ENCODE data around the gene FAM234B. TPM values are rescaled to one million over a fixed set of nuclear protein-coding genes. Genes with fewer than 3 reads are reported as not detected.
A peak's percentile ranks its signal among the peaks of the same experiment; 100 is the strongest.

Gene FAM234B
- total RNA-seq, 1 donor: 3.3 TPM

DNA sequence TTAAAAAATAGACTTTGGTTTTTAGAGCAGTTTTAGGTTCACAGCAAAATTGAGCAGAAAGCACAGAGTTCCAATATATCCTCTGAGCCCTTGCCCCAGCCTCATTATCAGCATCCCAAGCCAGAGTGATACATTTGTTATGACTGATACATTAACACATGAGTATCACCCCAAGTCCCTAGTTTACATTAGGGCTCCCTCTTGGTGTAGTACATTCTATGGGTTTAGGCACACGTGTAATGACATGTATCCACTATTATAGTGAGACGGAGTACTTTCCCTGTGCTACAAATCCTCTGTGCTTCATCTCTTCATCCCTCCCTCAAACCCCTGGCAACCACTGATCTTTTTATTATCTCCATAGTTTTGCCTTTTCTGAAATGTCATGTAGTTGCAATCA is 81.8 kb downstream of the FAM234B start:
- Histone ChIP-seq H3K36me3 (ENCODE audit: insufficient read depth, low read length) (no peaks in the 10 kb centered on the region), H4K20me1 (ENCODE audit: insufficient read depth, low read length) (no peaks in the 10 kb centered on the region), H3K79me2 (ENCODE audit: insufficient read depth, low read length) (no peaks in the 10 kb centered on the region), H3K4me3 (ENCODE audit: insufficient read depth, low read length) (no peak overlapping the region), H3K4me2 (ENCODE audit: insufficient read depth, low read length) (no peak overlapping the region), H3K4me1 (ENCODE audit: insufficient read depth, low read length) (peaks cover 15% of the 10 kb centered on the region), H2AFZ (ENCODE audit: low read length) (no peak overlapping the region), H3K27me3 (ENCODE audit: insufficient read depth, low read length) (no peaks in the 10 kb centered on the region), H3K9me3 (ENCODE audit: low read depth, low read length) (no peaks in the 10 kb centered on the region), H3K27ac (ENCODE audit: low read depth, low read length) (no peak overlapping the region)
- DNase-seq (ENCODE audit: insufficient read length, low spot score, missing footprints): no peak
- TF ChIP-seq, protein P1, sequence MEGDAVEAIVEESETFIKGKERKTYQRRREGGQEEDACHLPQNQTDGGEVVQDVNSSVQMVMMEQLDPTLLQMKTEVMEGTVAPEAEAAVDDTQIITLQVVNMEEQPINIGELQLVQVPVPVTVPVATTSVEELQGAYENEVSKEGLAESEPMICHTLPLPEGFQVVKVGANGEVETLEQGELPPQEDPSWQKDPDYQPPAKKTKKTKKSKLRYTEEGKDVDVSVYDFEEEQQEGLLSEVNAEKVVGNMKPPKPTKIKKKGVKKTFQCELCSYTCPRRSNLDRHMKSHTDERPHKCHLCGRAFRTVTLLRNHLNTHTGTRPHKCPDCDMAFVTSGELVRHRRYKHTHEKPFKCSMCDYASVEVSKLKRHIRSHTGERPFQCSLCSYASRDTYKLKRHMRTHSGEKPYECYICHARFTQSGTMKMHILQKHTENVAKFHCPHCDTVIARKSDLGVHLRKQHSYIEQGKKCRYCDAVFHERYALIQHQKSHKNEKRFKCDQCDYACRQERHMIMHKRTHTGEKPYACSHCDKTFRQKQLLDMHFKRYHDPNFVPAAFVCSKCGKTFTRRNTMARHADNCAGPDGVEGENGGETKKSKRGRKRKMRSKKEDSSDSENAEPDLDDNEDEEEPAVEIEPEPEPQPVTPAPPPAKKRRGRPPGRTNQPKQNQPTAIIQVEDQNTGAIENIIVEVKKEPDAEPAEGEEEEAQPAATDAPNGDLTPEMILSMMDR (IDR thresholded peaks at IDR 0.05; ENCODE audit: extremely low read depth, low read depth, low read length): no peak

DNA sequence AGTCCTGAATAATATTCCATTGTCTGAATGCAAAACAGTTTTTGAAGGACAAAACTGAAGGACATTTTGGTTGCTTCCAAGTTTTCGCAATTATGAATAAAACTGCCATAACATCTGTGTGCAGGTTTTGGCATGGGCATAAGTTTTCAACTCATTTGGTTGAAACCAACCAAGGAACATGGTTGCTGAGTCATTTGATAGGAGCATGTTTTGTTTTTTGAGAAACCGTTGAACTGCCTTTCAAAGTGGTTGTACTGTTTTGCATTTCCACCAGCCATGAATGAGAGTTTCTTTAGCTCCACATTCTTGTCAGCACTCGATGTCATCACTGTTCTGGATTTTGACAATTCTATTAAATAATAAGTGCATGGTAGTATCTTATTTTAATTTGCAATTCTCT is 82.3 kb downstream of the FAM234B start:
- Histone ChIP-seq H3K79me2 (ENCODE audit: insufficient read depth, low read length) (no peaks in the 10 kb centered on the region), H3K36me3 (ENCODE audit: insufficient read depth, low read length) (no peaks in the 10 kb centered on the region), H3K4me3 (ENCODE audit: insufficient read depth, low read length) (no peak overlapping the region), H4K20me1 (ENCODE audit: insufficient read depth, low read length) (no peaks in the 10 kb centered on the region), H3K27ac (ENCODE audit: low read depth, low read length) (no peak overlapping the region), H3K27me3 (ENCODE audit: insufficient read depth, low read length) (no peaks in the 10 kb centered on the region), H2AFZ (ENCODE audit: low read length) (no peak overlapping the region), H3K9me3 (ENCODE audit: low read depth, low read length) (no peaks in the 10 kb centered on the region), H3K4me2 (ENCODE audit: insufficient read depth, low read length) (no peak overlapping the region), H3K4me1 (ENCODE audit: insufficient read depth, low read length) (peaks cover 15% of the 10 kb centered on the region)
- TF ChIP-seq, protein P1 (IDR thresholded peaks at IDR 0.05; ENCODE audit: extremely low read depth, low read depth, low read length): no peak
- peak; percentile 19 for DNase-seq (ENCODE audit: insufficient read length, low spot score, missing footprints)

DNA sequence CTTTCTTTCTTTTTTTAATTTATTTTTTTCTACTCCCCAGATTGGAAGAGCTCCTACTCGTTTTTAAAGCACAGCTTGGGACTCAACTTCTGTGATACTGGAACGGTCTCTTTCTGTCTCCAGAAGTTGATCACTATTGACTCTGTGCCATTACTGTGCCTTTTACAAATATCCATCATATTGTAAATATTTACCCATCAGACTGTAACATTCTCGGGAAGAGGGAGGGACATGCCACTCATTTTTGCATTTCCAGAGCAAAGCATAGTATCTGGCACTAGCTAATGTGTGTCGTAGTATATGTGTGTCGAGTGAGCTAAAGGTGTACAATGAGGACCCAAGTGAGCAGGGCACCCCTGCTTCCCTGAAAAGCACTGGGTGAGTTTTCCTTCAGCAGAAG is 83.3 kb downstream of the FAM234B start:
- no peaks in the 10 kb centered on the region for H3K36me3 ChIP-seq (ENCODE audit: insufficient read depth, low read length)
- H3K4me1 ChIP-seq (ENCODE audit: insufficient read depth, low read length): peaks cover 15% of the 10 kb centered on the region
- H3K4me3 ChIP-seq (ENCODE audit: insufficient read depth, low read length): no peak overlapping the region
- no peaks in the 10 kb centered on the region for H3K79me2 ChIP-seq (ENCODE audit: insufficient read depth, low read length)
- TF ChIP-seq, protein P1 (IDR thresholded peaks at IDR 0.05; ENCODE audit: extremely low read depth, low read depth, low read length): no peak
- no peak overlapping the region for H2AFZ ChIP-seq (ENCODE audit: low read length)
- no peaks in the 10 kb centered on the region for H3K27me3 ChIP-seq (ENCODE audit: insufficient read depth, low read length)
- no peaks in the 10 kb centered on the region for H3K9me3 ChIP-seq (ENCODE audit: low read depth, low read length)
- no peak overlapping the region for H3K4me2 ChIP-seq (ENCODE audit: insufficient read depth, low read length)
- DNase-seq (ENCODE audit: insufficient read length, low spot score, missing footprints): no peak
- no peak overlapping the region for H3K27ac ChIP-seq (ENCODE audit: low read depth, low read length)
- H4K20me1 ChIP-seq (ENCODE audit: insufficient read depth, low read length): no peaks in the 10 kb centered on the region

DNA sequence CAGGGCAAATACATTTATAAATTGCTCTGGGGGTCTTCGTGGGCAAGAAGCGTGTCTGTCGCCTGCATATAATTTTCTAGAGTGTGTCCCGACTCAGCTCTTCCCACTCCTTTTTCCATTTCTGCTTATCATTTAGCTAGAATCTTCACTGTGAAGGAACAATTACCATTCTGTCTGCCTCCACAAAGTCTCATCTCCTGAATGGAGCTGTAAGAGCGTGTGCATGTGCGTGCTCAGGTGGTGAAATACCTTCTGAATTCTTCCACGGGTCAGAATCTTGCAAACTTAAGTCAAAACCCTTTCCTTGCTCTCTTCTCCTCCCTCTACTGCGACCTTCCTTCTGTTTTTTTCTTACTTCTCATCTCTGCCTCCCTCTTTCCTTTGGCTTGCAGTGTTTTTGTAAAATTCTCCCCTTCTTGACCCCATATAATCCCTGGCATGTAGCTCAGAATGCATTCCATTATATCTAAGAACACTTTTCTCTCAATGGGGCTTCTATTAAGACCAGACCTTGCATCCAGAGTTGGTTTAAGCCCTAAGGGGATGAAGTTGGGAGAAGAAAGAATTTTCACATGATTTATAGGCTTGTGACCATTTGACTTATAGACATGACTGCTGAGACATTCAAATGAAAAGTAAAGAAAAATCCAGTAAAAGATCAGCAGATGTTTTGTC is 84.2 kb downstream of the FAM234B start:
- Histone ChIP-seq H3K36me3 (ENCODE audit: insufficient read depth, low read length) (no peaks in the 10 kb centered on the region), H4K20me1 (ENCODE audit: insufficient read depth, low read length) (no peaks in the 10 kb centered on the region), H2AFZ (ENCODE audit: low read length) (no peak overlapping the region), H3K4me2 (ENCODE audit: insufficient read depth, low read length) (no peak overlapping the region), H3K4me1 (ENCODE audit: insufficient read depth, low read length) (peaks cover 15% of the 10 kb centered on the region), H3K9me3 (ENCODE audit: low read depth, low read length) (no peaks in the 10 kb centered on the region), H3K27me3 (ENCODE audit: insufficient read depth, low read length) (no peaks in the 10 kb centered on the region), H3K4me3 (ENCODE audit: insufficient read depth, low read length) (no peak overlapping the region), H3K27ac (ENCODE audit: low read depth, low read length) (no peak overlapping the region), H3K79me2 (ENCODE audit: insufficient read depth, low read length) (no peaks in the 10 kb centered on the region)
- DNase-seq (ENCODE audit: insufficient read length, low spot score, missing footprints): no peak
- TF ChIP-seq, protein P1 (IDR thresholded peaks at IDR 0.05; ENCODE audit: extremely low read depth, low read depth, low read length): no peak
